GM18507 (cell line): Measurements from ENCODE around the gene NIN.
"Not testable (repeated sequence)": the region's sequence is repeated elsewhere in the genome, so short reads cannot be mapped to it uniquely, and the experiment has no call there.

Experiments used
- DNase-seq: peaks from one replicate; pipeline ENCODE4 v3.0.0; 2011; ENCODE audit warnings: low read depth; ENCODE audit not compliant: insufficient read length; ENCODE audit errors: extremely low spot score
- FAIRE-seq: peaks from 2 replicates; lab custom pipeline; 2011; peaks lifted over from hg19 to GRCh38; lab: Jason Lieb, UNC

The NIN gene

GRCh38 chr14:50821510-50822464, 9.2 kb downstream of the NIN start:
- FAIRE-seq (peak; percentile 90), DNase-seq (no peak)

DNA sequence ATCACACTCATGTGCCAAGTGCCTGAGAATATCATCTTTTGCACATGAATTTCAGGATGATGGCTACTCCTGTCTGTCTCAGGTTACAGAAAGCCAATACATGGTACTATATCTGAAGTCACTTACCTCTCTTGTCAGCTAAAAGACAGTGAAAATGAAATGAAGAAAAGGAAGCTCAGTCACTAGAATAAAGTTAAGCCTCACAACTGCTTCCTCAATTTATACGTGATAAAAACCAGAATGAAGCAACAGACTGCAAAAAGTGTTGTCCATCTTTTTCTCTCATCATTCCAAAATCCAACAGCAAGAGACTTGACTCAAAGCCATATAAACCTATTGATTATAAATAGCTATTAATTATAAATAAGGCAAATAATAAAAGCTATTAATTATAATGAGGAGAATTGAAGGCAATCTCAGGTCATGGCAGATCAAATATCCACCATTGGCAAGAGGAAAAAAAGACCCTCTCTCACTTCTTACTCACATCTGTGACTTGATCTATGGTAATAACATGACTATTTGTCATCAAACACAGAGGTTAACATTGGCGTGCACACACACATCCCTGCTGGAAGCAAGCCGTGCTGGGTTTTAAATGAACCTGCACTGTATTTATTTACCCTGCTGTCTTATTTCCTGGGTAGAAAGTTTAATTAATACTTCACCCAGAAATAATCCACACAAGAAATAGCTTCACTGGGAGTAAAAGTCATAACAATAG, 10.0 kb downstream of the NIN start:
- peak; percentile 18 for FAIRE-seq
- DNase-seq = no peak

- DNase-seq = not testable (repeated sequence)
- peak; percentile 52 for FAIRE-seq
Observed at GRCh38 chr14:50819303-50819702, 11.7 kb downstream of the NIN start.

DNA sequence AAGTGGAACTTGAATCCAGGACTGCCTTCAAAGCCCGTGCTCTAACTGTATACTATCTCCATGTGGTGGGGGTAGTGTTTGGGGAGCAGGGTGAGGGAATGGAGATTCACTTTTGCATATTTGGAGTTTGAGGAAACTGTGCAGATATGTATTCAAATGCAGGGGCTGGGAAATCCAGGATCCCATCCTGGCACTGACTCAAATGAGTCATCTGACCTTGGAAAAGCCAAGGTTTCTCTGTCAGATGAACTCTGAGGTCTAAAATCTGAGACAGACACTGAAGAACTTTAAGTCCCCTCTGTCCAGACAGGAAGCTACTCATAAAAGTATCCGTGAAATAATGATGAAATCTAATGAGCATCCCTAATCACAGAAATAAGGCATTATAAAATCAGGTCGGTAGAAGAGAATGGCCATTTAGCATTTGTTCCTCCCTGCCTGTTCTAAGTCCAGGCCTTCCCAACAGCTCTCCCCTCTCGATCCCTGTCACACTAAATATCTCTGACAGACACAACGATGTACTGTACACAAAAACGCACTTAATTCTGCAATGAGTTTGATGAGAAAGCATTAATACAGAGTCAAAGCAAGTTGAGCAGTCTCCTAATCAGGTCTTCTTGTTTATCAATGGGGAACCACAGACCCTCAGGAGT, 14.4 kb downstream of the NIN start:
- DNase-seq = no peak
- no peak for FAIRE-seq

- DNase-seq, FAIRE-seq: not testable (repeated sequence)
Observed at GRCh38 chr14:50815526-50815925, 15.4 kb downstream of the NIN start.

GRCh38 chr14:50815058-50815457, 15.9 kb downstream of the NIN start:
- DNase-seq, FAIRE-seq: not testable (repeated sequence)

DNA sequence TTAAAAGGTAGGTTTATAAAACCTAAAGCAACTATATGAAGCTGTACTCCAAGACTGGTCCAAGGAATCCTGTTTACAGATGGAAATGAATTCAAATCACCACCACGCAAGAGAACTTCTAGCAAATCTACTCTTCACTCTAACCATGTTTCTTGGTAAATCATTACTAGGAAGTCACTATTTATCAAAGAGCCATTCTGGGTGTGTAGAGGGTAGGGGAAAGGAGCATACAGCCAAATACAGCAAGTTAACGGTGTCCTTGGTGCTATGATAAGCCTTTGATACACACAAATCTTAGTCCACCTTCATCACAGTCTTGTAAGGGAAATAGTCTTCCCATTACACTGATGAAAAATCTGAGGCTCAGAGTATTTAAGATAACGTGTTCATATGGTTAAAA, 16.8 kb downstream of the NIN start:
- FAIRE-seq = peak; percentile 76

GRCh38 chr14:50813544-50813863, 17.5 kb downstream of the NIN start:
- DNase-seq = no peak
- peak; percentile 87 for FAIRE-seq

More for the DNA sequence above, 16.8 kb downstream of the NIN start:
- no peak for DNase-seq

GRCh38 chr14:50812856-50813543, 18.0 kb downstream of the NIN start:
- no peak for FAIRE-seq
- no peak for DNase-seq

DNA sequence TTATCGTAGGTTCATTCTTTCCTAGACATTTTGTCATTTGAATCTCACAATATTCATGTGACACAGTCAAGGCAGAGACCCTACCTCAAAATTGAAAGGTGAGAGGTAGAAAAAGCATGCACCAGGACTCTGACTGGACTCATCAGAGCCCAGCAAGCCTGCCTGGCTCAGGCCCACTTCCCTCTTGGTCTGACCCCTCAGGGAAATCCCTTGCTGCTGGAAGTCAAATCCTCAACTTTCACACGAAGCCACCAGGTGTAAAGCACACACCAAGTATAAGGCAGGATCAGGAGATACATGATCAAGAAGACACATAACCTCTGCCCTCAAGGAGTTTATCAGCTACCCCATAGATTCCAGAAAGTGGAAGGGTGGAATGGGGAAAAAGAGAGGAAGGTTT, 18.8 kb downstream of the NIN start:
- no peak for FAIRE-seq

DNA sequence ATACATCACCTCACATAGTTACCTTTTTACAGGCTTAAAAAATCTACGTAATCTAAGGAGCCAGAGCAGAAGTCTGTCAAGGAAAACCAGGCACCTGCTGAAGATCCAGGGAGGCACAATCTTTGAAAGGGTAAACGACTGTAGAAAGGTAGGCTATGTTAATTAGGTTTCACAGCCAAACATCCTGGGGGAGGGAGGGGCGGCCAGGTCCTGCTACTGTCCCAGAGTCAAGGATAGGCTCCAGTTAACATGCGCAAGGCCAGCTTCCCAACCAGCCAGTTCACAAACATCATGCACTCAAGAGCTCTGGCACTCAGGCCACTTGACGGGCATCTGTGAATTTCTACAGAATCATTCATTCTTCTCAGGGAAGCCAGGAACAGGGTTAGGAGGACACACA, 22.9 kb downstream of the NIN start:
- FAIRE-seq = no peak
- no peak for DNase-seq

More for the DNA sequence above, 18.8 kb downstream of the NIN start:
- DNase-seq = no peak

- FAIRE-seq = peak; percentile 52
Observed at GRCh38 chr14:50806241-50806933, 24.6 kb downstream of the NIN start.

GRCh38 chr14:50805396-50805795, 25.6 kb downstream of the NIN start:
- no peak for FAIRE-seq
- no peak for DNase-seq

More at GRCh38 chr14:50806241-50806933, 24.6 kb downstream of the NIN start:
- no peak for DNase-seq

DNA sequence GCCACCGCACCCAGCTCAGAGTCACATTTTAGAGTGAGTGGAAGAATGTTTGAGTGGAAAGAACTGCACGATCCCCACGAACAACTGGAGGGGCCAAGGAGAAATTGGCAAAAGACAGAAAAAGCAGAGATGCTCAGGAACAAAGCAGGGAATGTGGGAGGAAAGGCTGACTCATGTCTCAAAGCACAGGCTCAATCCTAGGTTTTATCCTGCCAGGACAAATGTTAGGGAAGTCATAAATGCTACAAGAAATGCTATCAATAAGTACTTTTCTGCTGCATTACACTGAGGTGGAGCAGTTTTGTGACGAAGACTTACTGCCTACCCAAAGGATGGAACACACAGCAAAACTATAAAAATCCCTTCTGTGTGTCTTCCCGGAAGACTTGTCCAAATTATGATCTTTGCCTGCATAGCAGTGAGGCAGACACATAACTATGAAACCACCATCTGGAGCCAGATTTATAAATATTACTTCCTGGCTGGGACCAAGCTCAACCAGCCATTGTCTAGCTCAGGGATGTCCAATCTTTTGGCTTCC, 26.7 kb downstream of the NIN start:
- FAIRE-seq (no peak), DNase-seq (no peak)

- DNase-seq (no peak), FAIRE-seq (no peak)
Observed at GRCh38 chr14:50801706-50802105, 29.3 kb downstream of the NIN start.

DNA sequence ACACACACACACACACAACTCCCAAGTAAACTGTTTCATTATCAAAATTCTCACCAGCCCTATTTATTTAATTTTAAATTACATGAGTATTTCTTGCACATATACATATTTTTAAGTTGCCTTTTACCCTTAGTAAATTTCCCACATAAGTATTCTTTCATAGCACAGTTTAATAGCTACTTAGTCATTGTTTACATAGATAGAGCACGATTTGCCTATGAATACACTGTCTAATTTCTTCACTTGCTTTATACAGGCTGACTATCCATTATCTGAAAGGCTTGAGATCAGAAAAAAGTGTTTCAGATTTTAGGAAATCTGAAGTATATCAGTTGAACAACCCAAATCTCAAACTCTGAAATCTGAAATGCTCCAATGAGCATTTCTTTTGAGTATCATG, 30.9 kb downstream of the NIN start:
- no peak for DNase-seq

GRCh38 chr14:50798048-50798421, 32.9 kb downstream of the NIN start:
- FAIRE-seq (peak; percentile 87), DNase-seq (no peak)

More for the DNA sequence above, 30.9 kb downstream of the NIN start:
- no peak for FAIRE-seq

- DNase-seq (no peak), FAIRE-seq (no peak)
Observed at GRCh38 chr14:50797250-50798047, 33.5 kb downstream of the NIN start.
